HG02610 (cell line): Measurements from ENCODE around the gene RAB11FIP4.

Source experiments
- ATAC-seq: cut with Tn5 transposase; IDR thresholded peaks from one replicate; pipeline ENCODE4 v1.9.1; 2021; ENCODE audit warnings: mild to moderate bottlenecking, moderate library complexity; ENCODE audit not compliant: unreplicated experiment

Gene RAB11FIP4

DNA sequence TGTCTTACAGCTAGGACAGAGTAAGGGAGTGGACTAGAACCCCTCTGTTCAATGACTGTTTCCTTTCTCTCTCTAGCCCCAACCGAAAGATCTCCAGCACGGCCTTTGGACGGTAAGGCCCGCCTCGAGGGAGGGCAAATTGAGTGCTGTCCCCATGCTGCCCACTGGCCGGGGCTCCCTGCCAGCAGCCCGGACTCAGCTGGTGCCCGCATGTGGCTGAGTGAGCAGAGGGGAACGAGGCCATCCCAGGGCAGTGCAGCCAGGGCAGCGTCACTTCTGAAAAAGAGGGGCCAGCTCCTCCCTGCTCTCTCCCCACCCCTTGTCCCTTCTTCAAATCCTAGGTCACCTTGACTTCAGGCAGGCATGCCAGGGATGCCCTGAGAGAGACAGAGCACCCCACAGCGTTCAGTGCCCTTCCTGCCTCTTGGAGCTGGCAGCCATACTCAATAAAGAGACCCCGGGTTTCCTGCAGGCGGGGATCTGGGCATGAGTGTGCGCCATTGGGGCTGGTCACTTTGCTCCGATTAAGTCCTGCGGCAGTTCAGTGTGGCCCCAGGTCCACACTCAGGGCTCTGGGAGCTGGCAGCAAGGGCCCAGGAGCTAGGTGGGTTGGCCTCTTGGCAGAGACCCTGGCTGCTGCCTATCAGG is 130.9 kb downstream of the RAB11FIP4 start:
- ATAC-seq: no peak

DNA sequence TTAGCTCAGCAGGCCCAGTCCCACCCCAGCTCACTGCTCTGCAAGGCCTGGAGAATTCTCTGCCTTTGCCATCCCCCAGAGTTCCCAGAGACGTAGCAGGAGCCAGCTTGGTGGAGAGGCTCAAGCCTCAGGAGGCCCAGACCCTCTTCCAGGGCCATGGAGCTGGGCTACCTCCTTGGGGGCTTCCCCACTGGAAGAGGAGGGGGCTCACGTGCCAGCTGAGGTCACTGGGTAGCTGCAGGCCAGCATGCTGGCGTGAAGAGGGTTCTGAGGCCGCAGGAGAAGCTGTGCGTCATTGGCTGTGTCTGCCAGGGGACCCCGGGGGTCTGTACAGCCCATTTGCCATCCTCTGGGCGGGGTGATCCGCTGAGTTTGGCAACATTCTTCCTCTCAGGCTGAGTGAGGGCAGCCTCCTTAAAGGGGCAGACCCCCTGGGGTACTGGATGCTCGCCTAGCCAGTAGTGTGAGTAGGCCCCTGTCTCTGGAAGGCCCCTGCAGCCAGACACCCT is 131.6 kb downstream of the RAB11FIP4 start:
- ATAC-seq: no peak

DNA sequence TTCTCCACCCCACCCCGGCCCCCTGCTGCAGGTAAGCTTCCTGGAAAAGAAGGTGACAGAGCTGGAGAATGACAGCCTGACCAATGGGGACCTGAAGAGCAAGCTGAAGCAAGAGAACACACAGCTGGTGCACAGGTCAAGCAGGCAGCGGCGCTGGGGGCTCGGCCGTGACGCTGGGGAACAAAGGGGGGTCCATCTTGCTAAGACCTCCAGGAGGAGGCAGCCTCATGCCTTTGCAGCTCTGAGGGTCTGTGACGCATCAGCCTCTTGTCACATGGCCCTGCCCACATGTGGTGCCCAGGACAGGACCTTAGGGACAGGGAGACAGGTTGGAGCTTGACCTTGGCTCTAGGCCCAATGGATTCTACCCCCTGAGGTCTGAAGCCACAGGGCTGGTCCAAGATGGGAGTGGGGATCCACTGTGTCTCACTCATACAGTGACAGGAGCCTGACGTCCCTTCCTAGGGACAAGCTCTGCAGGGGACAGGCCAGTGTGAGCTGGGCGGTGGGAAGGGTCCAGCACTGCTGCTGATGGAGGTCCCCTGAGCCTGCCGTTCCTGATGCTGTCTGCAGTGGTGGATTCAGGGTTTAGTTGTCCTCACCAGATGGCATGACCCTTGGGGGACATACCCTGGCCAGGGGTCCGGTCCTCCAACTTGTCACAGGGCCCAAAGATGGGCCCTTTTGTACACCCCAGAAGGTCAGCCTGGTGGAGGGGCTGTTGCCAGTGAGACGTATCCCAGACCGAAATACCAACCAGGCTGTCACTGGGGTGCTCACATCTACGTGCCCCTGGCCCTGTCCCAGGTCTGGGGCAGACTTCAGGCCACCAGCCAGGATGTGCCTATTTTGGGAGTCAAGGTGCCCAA is 132.6 kb downstream of the RAB11FIP4 start:
- ATAC-seq: no peak

DNA sequence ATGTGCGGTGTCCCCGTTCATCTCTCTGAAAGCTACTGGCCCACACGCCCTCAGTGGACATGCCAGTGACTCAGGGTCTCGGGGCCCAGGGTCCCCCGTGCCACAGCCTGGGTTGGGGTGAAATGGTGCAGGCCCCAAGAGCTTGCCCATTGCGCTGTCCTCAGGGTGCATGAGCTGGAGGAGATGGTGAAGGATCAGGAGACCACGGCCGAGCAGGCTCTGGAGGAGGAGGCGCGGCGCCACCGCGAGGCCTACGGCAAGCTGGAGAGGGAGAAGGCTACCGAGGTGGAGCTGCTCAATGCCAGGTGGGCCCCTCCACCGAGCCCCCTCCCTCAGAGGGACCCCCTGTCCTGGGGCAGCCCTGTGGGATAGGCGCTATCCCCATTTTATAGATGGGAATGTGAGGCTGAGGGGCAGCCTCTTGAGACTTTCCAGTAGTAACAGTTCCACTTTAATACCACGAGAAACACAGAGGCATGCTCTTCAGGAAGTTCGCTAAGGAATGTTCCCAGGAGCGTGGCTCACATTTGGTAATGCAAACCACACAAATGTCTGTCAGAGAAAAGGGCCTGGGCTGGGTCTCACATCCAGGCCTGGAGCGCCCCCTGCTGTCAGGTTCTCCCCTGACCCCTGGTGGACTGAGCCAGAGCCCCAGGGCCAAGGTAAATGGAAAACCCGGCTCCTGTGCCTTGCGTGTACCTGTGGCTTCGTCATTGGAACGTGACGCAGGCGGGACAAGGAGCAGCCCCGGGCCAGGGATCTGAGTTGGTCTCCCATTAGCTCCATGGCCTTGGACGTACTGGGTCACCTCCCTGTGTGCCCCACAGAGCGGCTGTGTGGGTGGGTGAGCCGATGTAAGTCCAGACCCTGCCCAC is 133.7 kb downstream of the RAB11FIP4 start:
- no peak for ATAC-seq

DNA sequence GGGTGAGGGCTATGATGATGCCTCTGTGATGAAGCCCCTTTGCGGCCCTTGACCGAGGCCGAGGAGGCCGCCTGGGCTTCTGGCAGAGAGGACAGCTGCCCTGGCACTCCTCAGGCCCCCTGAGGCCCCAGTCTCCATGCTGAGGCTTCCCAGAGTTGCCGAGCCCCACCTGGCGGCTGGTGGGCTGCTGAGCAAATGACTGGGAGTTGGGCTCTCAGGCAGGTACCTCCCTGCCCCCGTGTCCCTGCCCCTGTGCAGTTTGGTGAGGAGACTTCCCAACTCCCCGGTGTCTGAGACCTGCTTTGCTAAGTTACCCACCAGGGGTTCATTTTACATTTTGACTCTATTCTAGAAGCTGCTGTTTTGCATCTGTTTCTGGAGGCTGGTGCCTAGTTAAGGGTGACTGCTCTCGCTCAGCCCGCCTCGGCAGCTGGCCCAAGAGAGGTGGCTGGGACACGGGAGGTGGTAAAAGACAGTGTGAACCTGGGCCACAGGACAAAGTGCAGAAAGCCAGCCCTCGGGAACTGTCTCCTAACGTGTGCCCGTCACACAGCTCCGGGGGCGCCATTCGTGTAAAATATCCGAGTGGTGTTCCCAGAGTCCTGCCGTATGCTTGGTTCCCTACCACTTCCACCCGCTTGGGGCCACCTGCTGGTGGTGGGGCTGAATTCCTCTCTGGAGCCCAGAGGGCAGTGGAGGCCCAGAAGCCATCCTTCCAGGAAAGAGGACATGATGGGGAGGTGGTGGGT is 134.5 kb downstream of the RAB11FIP4 start:
- no peak for ATAC-seq

DNA sequence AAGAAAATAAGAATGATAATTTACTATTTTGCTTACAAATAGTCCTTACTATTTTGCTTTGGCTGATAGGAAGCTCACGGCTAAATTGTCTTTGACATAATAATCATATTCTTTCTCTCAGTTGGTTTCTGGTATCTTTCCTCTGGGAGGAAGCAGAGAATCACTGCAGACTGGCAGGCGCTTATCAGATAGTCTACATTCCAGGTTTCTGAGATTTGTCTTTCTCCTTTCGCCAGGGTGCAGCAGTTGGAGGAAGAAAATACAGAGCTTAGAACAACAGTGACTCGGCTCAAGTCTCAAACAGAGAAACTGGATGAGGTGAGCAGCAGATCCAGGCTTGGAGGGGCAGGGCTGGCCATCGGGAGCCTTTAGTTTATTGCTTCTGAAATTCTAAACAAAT is 136.1 kb downstream of the RAB11FIP4 start:
- ATAC-seq: no peak

DNA sequence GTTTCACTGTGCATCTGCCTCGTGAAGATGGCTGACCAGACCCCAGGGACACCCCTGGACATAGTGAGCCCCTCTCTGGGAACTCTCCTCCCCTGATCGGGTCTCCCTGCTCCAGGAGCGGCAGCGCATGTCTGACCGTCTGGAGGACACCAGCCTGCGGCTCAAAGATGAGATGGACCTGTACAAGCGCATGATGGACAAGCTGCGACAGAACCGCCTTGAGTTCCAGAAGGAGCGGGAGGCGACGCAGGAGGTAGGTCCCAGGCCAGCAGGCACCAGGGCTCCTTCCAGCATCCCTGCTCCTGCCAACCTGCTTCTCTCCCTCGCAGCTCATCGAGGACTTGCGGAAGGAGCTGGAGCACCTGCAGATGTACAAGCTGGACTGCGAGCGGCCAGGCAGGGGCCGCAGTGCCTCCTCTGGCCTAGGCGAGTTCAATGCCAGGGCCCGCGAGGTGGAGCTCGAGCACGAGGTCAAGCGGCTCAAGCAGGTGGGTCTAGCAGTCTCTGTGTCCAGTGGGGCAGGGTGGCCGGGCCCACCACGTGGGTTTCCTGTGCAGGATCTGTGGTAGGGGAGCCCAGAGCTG is 136.9 kb downstream of the RAB11FIP4 start:
- ATAC-seq: no peak

DNA sequence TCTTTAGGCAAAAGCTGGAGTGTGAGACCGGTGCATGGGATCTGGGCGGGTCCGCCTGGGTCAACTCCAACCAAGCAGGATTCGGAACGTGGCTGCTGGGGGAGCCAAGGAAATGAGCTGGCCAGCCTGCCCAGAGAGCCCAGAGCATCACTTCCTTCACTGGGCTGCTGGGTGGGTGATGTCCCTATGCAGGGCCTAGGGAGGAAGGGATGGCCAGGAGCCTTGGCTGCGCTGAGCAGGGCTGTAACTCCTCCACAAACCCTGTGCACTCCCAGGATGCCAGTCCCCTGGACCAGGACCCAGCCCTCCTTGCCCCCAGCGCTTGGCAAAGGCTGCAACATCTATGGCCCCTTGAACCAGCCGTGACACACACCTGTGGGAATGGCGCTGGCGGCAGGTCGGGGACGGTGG is 138.4 kb downstream of the RAB11FIP4 start:
- no peak for ATAC-seq

DNA sequence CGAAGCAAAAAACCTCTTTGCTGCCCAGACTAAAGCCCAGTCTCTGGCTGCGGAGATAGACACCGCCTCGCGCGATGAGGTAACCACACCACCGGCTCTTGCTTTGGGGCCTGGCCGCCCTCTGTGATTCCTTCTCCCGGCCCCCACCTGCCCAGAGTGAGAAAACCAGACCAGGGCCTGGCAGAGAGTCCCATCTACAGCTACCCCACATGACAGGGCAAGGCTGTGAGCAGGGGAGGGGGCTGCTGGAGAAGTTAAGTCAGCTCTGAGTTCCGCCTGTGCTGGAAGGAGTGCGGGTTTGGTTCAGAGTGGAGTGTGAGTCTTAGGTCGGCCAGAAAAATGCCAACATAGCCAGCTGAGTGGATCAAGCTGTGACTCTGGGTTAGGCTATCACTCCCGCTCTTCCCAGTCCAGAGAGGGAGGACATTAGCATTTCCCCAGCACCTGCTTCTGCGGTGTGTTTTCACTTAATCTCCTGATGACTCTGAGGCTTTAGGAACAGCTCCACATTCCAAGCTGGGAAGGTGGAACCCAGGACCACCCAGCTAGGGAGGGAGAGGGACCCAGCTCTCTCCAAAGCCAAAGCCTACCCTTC is 139.0 kb downstream of the RAB11FIP4 start:
- ATAC-seq: no peak

DNA sequence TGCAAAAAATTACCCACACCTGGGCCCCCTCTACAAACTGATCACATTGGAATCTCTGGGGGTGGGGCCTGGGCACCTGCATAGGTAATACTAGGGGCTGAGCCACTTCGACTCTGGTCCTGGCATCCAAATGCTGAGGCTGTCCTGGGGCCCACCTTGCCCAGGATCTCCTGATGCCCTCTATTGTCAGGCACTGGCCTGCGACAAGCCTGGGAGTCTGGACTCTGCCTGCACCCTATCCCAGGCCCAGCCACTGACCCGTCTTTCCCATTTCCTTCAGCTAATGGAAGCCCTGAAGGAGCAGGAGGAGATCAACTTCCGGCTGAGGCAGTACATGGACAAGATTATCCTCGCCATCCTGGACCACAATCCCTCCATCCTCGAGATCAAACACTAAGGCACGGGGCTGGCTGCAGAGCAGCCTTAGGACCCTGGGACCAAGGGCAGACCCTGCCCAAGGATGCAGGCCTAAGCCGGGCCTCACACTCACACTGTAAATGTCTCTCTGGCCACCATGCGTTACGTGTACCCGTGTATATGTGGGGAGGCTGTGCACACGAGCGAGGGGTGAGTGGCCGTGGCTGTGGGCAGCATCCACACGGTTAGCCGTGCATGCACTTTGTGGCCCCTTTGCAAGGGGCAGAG is 140.0 kb downstream of the RAB11FIP4 start:
- no peak for ATAC-seq

DNA sequence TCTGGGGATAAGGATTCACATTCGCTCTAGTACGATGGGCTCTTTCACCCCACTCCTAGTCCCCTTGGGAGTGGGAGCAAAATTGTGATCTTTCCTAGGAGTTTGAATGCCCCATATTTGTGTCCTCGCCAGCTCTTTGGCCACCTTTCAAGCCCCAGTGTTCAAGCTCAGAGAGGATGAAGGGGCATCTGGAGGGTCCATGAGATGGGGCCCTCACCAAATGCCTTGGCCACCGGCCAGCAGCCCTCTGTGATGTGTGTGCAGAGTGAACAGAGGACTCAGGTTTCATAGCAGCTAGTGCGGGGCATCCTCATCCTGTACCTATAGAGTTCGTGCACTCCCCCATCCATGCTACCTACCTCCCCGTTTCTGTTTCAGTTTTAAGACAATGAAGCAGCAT is 140.6 kb downstream of the RAB11FIP4 start:
- no peak for ATAC-seq

DNA sequence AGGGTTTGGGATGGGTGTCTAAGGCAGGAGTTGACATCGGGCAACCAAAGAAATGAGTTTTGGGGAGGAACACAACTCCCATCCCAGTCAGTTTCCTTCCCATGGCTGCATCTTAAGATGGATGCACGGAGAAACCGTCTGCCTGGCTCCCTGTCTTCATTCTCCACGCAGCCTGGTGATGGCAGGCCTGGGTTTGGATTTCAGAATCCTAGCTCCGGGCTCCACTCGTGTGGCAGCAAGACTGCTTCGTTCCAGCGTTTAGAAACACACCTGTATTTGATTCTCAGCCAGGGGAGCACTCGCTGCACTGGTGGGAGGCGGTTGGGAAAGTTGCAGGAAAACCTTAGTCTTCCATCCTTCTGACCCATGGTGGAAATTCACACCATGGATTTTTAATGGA is 141.1 kb downstream of the RAB11FIP4 start:
- no peak for ATAC-seq

DNA sequence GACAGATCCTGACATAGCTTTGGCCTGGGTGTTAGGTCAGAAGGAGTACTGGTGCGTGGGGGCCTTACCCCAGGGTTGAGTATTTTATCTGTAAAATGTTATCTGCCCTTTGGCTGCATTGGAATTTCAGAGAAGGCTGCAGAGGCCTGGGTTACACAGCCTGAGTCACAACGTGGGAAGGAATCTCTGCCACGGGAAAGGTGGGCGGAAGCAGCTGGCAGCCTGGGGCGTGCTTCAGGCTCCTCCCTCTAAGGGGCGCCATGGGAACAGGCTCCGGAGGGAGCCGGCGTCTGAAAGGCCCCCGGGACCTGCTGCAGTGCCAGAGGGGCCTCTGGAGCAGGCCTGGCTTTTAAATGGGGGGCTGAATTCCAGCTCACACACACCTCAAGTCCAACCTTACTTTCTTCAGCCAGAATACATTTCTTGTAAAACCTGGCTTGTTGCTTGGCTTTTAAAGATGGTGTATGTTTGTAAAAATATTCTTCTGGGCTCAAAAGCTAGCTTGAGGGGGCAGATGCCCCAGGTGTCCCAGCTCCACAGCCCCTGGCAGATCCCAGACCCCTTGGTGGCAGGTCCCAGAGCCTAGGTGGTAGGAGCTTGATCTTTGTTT is 142.2 kb downstream of the RAB11FIP4 start:
- ATAC-seq: no peak

DNA sequence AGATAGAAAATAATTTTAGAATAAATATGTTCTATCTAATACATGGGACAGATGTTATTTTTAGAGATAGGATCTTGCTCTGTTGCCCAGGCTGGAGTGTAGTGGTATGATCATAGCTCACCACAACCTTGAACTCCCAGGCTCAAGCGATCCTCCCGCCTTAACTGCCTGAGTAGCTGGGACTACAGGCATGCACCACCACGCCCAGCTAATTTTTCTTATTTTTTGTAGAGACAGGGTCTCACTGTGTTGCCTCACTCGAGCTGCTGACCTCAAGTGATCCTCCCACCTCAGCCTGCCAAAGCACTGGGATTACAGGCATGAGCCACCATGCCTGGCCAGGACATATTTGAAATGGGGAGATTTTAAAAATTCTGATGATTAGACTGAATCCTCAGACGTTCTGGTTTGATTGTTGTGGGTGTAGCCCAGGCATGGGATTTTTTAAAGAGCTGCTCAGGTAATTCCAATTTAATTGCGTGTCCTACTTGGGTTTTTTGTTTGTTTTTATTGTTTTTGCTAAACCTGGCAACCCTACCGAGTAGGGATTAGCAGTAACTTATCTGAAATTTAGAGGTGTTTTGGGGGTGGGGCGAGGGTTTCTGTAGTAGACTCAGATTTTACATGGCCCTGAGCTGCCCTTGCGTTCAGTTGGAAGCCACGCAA is 142.9 kb downstream of the RAB11FIP4 start:
- ATAC-seq: no peak

DNA sequence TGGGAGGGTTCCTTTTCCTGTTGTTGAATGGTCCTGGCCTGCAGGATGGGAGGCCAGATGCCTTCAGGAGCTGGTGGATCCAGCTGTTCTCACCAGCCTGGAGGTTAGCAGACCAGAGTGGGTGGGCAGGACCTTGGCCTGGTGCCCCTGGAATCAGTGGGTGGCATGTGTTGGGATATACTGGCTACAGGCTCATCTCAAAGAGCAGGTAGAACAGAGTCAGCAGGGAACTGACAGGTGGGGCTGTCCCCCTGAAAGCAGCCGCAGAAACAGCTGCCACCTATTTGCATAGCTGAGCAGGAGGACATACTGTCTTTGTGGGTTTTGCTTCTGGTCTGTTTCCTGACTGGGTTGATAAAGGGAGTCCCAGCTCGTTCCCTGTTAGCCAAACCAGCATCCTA is 144.1 kb downstream of the RAB11FIP4 start:
- ATAC-seq: peak; percentile 86

DNA sequence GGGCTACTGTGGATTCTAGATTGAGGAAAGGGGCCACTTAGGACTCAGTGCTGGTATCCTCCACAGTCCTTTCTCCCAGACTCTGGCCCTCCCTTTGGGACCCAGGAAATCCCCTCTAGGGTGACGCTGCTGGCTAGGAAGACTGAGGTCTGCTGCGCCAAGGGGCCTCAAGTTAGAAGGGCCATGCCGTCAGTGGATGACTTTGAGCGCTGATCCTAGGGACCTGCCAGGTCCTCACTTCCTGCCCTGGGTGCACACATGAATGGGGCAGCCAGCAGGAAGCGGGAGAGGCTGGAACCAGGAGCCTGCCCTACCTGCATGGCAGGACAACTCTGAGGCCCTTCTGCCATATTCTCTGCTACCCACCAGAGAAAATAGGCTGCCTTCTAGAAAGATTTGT is 145.0 kb downstream of the RAB11FIP4 start:
- ATAC-seq: no peak

DNA sequence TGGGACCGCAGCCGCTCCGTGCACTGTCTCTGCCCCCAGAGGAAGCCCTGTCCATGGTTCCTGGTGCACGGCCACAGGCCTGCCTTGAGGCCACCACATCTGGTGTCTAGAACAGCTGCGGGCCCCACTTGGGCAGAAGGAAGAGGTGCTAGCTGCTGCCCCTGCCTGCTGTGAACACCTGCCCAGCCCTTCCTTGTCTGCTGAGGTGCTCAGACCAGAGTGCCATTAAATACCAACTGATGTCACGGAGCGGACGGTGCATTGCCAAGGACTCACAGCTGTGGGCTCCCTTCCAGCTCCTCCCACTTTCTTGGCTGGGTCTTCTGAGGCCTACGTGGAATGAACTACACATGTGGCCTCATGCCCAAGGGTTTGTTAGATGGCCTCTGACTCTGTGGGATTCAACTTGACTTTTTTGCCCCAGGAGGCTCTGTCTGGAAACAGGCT is 146.1 kb downstream of the RAB11FIP4 start:
- ATAC-seq: no peak

DNA sequence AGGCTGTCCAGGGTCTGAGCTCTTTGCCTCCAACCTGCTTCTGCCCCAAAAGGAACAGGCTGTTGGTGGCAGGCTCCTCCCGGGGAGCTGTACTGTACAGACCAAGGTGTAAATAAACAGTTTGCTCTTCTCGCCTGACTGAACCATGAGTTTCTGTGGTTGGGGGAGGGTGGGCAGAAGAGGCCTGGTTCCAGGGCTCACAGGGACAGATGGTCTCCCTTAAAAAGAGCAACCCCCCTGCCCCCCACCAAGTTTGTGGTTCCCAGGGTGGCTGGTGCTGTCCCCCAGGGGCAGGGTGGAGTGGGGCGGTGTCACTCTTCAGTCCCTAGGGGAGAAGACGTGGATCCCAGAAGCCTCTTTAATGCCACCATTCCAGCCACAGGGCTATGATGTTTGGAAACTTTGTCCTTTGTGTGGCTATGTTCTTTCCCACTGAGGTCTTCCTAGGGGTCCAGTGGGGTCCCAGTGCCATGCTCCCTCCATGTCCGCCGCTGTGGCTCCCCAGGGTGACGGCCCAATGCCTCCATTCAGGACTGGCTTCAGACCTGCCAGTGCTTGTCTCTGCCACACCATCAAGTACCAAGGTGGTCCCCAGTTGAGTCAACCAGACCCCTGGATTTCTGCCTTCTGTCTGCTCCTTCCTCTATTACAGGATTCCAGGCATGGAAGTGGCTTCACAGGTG is 146.7 kb downstream of the RAB11FIP4 start:
- ATAC-seq: peak; percentile 60
